Measurements from ENCODE around the gene CLDN3.

DNA sequence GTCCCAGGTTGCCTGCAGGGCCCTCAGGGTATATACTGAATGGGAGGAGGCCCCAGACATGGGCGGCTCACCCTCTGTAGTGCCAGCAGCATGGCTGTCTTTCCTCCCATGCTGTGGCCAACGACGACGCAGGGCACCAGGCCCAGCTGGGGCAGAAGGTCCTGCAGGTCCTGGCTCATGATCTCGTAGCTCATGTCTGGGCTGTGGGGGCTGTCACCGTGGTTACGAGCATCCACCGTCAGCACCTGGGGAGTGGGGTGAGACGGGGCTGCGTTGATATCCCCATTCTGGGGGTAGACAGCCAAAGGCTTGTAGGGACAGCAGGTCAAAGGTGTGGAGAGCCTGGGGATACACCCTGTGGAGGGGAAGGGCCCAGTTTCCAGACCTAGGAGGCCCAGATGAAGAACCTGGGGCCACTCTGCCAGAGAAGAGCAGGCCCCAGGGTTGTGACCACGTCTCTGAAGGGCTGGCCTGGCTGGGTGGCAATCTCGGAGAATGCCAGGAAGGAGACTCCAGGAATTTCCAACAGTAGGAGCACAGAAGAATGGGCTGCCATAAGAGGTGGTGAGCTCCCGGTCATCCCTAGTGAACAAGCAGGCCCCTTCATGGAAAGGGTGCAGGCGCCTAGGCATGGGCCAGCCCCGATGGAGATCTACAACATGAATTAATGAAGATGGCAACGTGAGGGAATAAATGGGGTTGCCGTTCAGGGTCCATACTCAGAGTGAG is 32.4 kb downstream of the CLDN3 start:
- TF ChIP-seq STAT5B (CRISPR knock-in tag; IDR thresholded peaks at IDR 0.05) (no peak), PBX2 (CRISPR knock-in tag; IDR thresholded peaks at IDR 0.05; ENCODE audit: low read depth) (no peak), PBX2 (tag; conservative IDR thresholded peaks at IDR 0.05; ENCODE audit: low read depth) (no peak)
